ENCODE measurements around the gene KCNK2.
"Not testable (repeated sequence)": the region's sequence is repeated elsewhere in the genome, so short reads cannot be mapped to it uniquely, and the experiment has no call there.

KCNK2 gene

DNA sequence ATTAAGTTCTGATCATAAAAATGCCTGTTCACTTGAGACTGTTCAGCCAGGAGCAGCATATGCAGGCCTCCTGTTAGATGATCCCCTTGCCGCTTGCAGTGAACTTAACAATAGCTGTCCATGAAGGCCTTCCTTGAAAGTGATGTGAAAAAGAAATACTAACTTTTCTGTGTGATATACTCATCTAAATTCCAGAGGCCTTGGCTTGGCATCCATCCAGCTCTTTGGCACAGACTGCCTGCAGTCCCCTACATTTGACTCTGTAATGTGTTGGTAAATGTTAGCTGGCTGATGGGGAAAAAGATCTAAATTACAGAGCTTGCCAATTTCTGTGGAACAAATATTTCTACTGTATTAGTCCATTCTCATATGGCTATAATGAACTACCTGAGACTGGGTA, 73.7 kb downstream of the KCNK2 start:
- Histone ChIP-seq H4K20me1 (ENCODE audit: insufficient read depth, low read length, poor library complexity, severe bottlenecking) (no peaks in the 10 kb centered on the region), H3K27me3 (ENCODE audit: insufficient read depth, low read length, poor library complexity, severe bottlenecking) (no peaks in the 10 kb centered on the region), H3K4me1 (ENCODE audit: insufficient read depth, low read length, poor library complexity, severe bottlenecking) (no peaks in the 10 kb centered on the region), H3F3A (ENCODE audit: low read depth) (no peaks in the 10 kb centered on the region), H2AFZ (ENCODE audit: low read length) (no peak overlapping the region), H3K9ac (ENCODE audit: low read depth, low read length, poor library complexity, severe bottlenecking) (no peak overlapping the region), H3K4me3 (ENCODE audit: low read length, poor library complexity, severe bottlenecking) (no peak overlapping the region), H3K9me3 (ENCODE audit: insufficient read depth, low read depth, low read length) (no peaks in the 10 kb centered on the region), H3K9me2 (replicated peaks; ENCODE audit: low read depth, low read length) (no peaks in the 10 kb centered on the region), H3K36me3 (ENCODE audit: insufficient read depth, low read length) (no peaks in the 10 kb centered on the region), H3K4me2 (ENCODE audit: low read depth, low read length, poor library complexity, severe bottlenecking) (no peak overlapping the region), H3K79me2 (ENCODE audit: insufficient read depth, low read length) (no peaks in the 10 kb centered on the region)
- TF ChIP-seq, protein P1, sequence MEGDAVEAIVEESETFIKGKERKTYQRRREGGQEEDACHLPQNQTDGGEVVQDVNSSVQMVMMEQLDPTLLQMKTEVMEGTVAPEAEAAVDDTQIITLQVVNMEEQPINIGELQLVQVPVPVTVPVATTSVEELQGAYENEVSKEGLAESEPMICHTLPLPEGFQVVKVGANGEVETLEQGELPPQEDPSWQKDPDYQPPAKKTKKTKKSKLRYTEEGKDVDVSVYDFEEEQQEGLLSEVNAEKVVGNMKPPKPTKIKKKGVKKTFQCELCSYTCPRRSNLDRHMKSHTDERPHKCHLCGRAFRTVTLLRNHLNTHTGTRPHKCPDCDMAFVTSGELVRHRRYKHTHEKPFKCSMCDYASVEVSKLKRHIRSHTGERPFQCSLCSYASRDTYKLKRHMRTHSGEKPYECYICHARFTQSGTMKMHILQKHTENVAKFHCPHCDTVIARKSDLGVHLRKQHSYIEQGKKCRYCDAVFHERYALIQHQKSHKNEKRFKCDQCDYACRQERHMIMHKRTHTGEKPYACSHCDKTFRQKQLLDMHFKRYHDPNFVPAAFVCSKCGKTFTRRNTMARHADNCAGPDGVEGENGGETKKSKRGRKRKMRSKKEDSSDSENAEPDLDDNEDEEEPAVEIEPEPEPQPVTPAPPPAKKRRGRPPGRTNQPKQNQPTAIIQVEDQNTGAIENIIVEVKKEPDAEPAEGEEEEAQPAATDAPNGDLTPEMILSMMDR (conservative IDR thresholded peaks at IDR 0.05; ENCODE audit: low read length), result no peak
- no peak for TF ChIP-seq EZH2phosphoT487 (IDR thresholded peaks at IDR 0.05; ENCODE audit: borderline replicate concordance)

DNA sequence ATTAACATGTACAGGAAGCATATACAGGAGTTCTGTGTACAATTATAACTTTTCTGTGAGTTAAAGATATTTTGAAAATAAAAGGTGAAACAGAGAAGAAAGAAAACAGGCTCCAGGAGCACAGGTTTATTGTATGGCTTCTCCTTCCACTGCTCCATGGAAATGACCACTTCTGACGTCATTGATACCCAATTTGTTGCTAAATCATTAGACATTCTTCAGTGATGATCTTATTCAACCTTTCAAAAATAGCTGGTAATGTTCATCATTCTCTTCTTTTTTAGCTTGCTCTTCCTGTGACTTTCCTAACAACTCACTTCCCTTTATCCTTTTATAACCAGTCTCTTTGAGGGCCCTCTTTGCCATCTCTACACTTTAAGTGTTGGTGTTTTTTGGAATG, 77.8 kb downstream of the KCNK2 start:
- H4K20me1 ChIP-seq (ENCODE audit: insufficient read depth, low read length, poor library complexity, severe bottlenecking), result no peaks in the 10 kb centered on the region
- no peak overlapping the region for H3K4me3 ChIP-seq (ENCODE audit: low read length, poor library complexity, severe bottlenecking)
- no peaks in the 10 kb centered on the region for H3K9me2 ChIP-seq (replicated peaks; ENCODE audit: low read depth, low read length)
- no peaks in the 10 kb centered on the region for H3K27me3 ChIP-seq (ENCODE audit: insufficient read depth, low read length, poor library complexity, severe bottlenecking)
- no peaks in the 10 kb centered on the region for H3K9me3 ChIP-seq (ENCODE audit: insufficient read depth, low read depth, low read length)
- no peak overlapping the region for H3K4me2 ChIP-seq (ENCODE audit: low read depth, low read length, poor library complexity, severe bottlenecking)
- TF ChIP-seq, protein P1 (conservative IDR thresholded peaks at IDR 0.05; ENCODE audit: low read length), result no peak
- TF ChIP-seq EZH2phosphoT487 (IDR thresholded peaks at IDR 0.05; ENCODE audit: borderline replicate concordance), result no peak
- no peaks in the 10 kb centered on the region for H3K4me1 ChIP-seq (ENCODE audit: insufficient read depth, low read length, poor library complexity, severe bottlenecking)
- no peak overlapping the region for H2AFZ ChIP-seq (ENCODE audit: low read length)
- no peaks in the 10 kb centered on the region for H3K36me3 ChIP-seq (ENCODE audit: insufficient read depth, low read length)
- H3K79me2 ChIP-seq (ENCODE audit: insufficient read depth, low read length), result no peaks in the 10 kb centered on the region
- no peak overlapping the region for H3K9ac ChIP-seq (ENCODE audit: low read depth, low read length, poor library complexity, severe bottlenecking)
- H3F3A ChIP-seq (ENCODE audit: low read depth), result no peaks in the 10 kb centered on the region

DNA sequence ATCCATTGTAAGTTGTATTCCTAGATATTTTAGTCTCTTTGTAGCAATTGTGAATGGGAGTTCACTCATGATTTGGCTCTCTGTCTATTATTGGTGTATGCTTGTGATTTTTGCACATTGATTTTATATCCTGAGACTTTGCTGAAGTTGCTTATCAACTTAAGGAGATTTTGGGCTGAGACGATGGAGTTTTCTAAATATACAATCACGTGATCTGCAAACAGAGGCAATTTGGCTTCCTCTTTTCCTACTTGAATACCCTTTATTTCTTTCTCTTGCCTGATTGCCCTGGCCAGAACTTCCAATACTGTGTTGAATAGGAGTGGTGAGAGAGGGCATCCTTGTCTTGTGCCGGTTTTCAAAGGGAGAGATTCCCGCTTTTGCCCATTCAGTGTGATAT, 80.6 kb downstream of the KCNK2 start:
- H3K9ac ChIP-seq (ENCODE audit: low read depth, low read length, poor library complexity, severe bottlenecking); H3K9me3 ChIP-seq (ENCODE audit: insufficient read depth, low read depth, low read length); H3K36me3 ChIP-seq (ENCODE audit: insufficient read depth, low read length); H2AFZ ChIP-seq (ENCODE audit: low read length); H3K9me2 ChIP-seq (replicated peaks; ENCODE audit: low read depth, low read length); H3K4me2 ChIP-seq (ENCODE audit: low read depth, low read length, poor library complexity, severe bottlenecking); H3K4me3 ChIP-seq (ENCODE audit: low read length, poor library complexity, severe bottlenecking); H3F3A ChIP-seq (ENCODE audit: low read depth); H3K27me3 ChIP-seq (ENCODE audit: insufficient read depth, low read length, poor library complexity, severe bottlenecking); H3K4me1 ChIP-seq (ENCODE audit: insufficient read depth, low read length, poor library complexity, severe bottlenecking); H3K79me2 ChIP-seq (ENCODE audit: insufficient read depth, low read length); H4K20me1 ChIP-seq (ENCODE audit: insufficient read depth, low read length, poor library complexity, severe bottlenecking): not testable (repeated sequence)

DNA sequence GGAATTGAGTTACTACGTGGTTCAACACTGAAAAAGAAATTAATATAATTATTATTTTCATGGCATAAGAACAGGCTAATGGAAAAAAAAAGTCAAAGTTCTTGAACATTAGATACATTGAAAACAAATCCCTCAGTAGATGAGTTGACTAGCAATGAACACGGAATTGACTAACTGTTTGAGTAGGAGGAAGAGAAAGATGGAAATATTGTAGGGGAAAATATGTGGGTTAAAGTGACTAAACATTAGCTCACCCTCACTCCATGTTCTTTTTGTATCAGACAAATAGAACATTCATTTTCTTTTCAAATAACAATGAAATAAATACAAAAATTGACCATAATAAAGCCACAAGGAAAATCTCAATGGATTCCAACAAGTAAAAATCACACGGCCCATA, 84.3 kb downstream of the KCNK2 start:
- Histone ChIP-seq H3K36me3 (ENCODE audit: insufficient read depth, low read length) (no peaks in the 10 kb centered on the region), H4K20me1 (ENCODE audit: insufficient read depth, low read length, poor library complexity, severe bottlenecking) (no peaks in the 10 kb centered on the region), H3K4me1 (ENCODE audit: insufficient read depth, low read length, poor library complexity, severe bottlenecking) (no peaks in the 10 kb centered on the region), H3K9me2 (replicated peaks; ENCODE audit: low read depth, low read length) (no peaks in the 10 kb centered on the region), H3K4me2 (ENCODE audit: low read depth, low read length, poor library complexity, severe bottlenecking) (no peak overlapping the region), H3K4me3 (ENCODE audit: low read length, poor library complexity, severe bottlenecking) (no peak overlapping the region), H3K79me2 (ENCODE audit: insufficient read depth, low read length) (no peaks in the 10 kb centered on the region), H3K9ac (ENCODE audit: low read depth, low read length, poor library complexity, severe bottlenecking) (no peak overlapping the region), H2AFZ (ENCODE audit: low read length) (no peak overlapping the region), H3K9me3 (ENCODE audit: insufficient read depth, low read depth, low read length) (no peaks in the 10 kb centered on the region), H3K27me3 (ENCODE audit: insufficient read depth, low read length, poor library complexity, severe bottlenecking) (no peaks in the 10 kb centered on the region), H3F3A (ENCODE audit: low read depth) (no peaks in the 10 kb centered on the region)
- no peak for TF ChIP-seq EZH2phosphoT487 (IDR thresholded peaks at IDR 0.05; ENCODE audit: borderline replicate concordance)
- TF ChIP-seq, protein P1 (conservative IDR thresholded peaks at IDR 0.05; ENCODE audit: low read length), result no peak
